Liver (tissue), 9 donors: ENCODE measurements around the gene CLDN15. TPM values are rescaled to one million over a fixed set of nuclear protein-coding genes. Genes with fewer than 3 reads are reported as not detected.
A peak's percentile ranks its signal among the peaks of the same experiment; 100 is the strongest.

ENCODE experiments used
- DNase-seq: peaks from one replicate; pipeline ENCODE4 v3.0.0-alpha.2; 2017; ENCODE audit warnings: low spot score
- H3K27ac ChIP-seq, 2 donors: one replicate each; pipeline ENCODE4 v1.7.0; 2013; ENCODE audit warnings: inconsistent platforms in 2 of 2, low read length in 2 of 2, control low read depth in 1 of 2, low read depth in 1 of 2, mild to moderate bottlenecking in 1 of 2
- H3K27me3 ChIP-seq, 4 donors: one replicate each; pipeline versions ENCODE4 v1.6.1 to v1.7.0; 2013; ENCODE audit warnings: low read length in 3 of 4, inconsistent platforms in 1 of 4, mild to moderate bottlenecking in 1 of 4, moderate library complexity in 1 of 4; ENCODE audit not compliant: control insufficient read depth in 4 of 4, insufficient read depth in 4 of 4
- H3K36me3 ChIP-seq, 4 donors: one replicate each; pipeline versions ENCODE4 v1.6.1 to v1.7.0; 2013; ENCODE audit warnings: low read length in 3 of 4, mild to moderate bottlenecking in 3 of 4, low read depth in 1 of 4, moderate library complexity in 1 of 4; ENCODE audit not compliant: control insufficient read depth in 4 of 4, insufficient read depth in 3 of 4
- H3K4me1 ChIP-seq, 4 donors: one replicate each; pipeline versions ENCODE4 v1.6.1 to v1.7.0; 2013; ENCODE audit warnings: low read length in 3 of 4, mild to moderate bottlenecking in 3 of 4, moderate library complexity in 1 of 4; ENCODE audit not compliant: control insufficient read depth in 4 of 4, insufficient read depth in 4 of 4
- H3K4me3 ChIP-seq, 3 donors: one replicate each; pipeline versions ENCODE4 v1.6.1 to v1.7.0; 2013; ENCODE audit warnings: low read length in 3 of 3, control low read depth in 1 of 3, low read depth in 1 of 3, mild to moderate bottlenecking in 1 of 3
- H3K9ac ChIP-seq, 2 donors: one replicate each; pipeline ENCODE4 v1.7.0; 2013; ENCODE audit warnings: low read length in 2 of 2, mild to moderate bottlenecking in 2 of 2, moderate library complexity in 2 of 2, control low read depth in 1 of 2, low read depth in 1 of 2
- H3K9me3 ChIP-seq, 4 donors: one replicate each; pipeline versions ENCODE4 v1.6.1 to v1.7.0; 2013; ENCODE audit warnings: low read length in 3 of 4; ENCODE audit not compliant: control insufficient read depth in 4 of 4
- ATF3 ChIP-seq: IDR thresholded peaks from 2 replicates; pipeline ENCODE4 v1.6.1; 2016; ENCODE audit warnings: antibody characterized with exemption
- FOXA1 ChIP-seq: IDR thresholded peaks from 2 replicates; pipeline ENCODE4 v1.6.1; 2016; ENCODE audit warnings: antibody characterized with exemption
- FOXA2 ChIP-seq: IDR thresholded peaks from 2 replicates; pipeline ENCODE4 v1.6.1; 2016; ENCODE audit warnings: antibody characterized with exemption
- GABPA ChIP-seq, 2 donors: IDR thresholded peaks in 1 of 2; conservative IDR thresholded peaks in 1 of 2; 2 replicates each; pipeline ENCODE4 v1.6.1; 2016; ENCODE audit warnings: antibody characterized with exemption in 2 of 2, mild to moderate bottlenecking in 1 of 2, moderate library complexity in 1 of 2
- HNF4A ChIP-seq, 2 donors: conservative IDR thresholded peaks; 2 replicates each; pipeline ENCODE4 v1.6.1; 2016; ENCODE audit warnings: antibody characterized with exemption in 2 of 2, mild to moderate bottlenecking in 2 of 2
- HNF4G ChIP-seq: IDR thresholded peaks from 2 replicates; pipeline ENCODE4 v1.6.1; 2016; ENCODE audit warnings: antibody characterized with exemption
- JUND ChIP-seq, 2 donors: IDR thresholded peaks; 2 replicates each; pipeline ENCODE4 v1.6.1; 2016; ENCODE audit warnings: antibody characterized with exemption in 2 of 2
- NR2F2 ChIP-seq: IDR thresholded peaks from 2 replicates; pipeline ENCODE4 v1.6.1; 2016; ENCODE audit warnings: antibody characterized with exemption
- RAD21 ChIP-seq, 2 donors: IDR thresholded peaks; 2 replicates each; pipeline ENCODE4 v1.6.1; 2016; ENCODE audit warnings: antibody characterized with exemption in 2 of 2, mild to moderate bottlenecking in 2 of 2
- REST ChIP-seq: IDR thresholded peaks from 2 replicates; pipeline ENCODE4 v1.6.1; 2016; ENCODE audit warnings: antibody characterized with exemption, mild to moderate bottlenecking
- RXRA ChIP-seq, 2 donors: IDR thresholded peaks; 2 replicates each; pipeline ENCODE4 v1.6.1; 2017 to 2018; ENCODE audit warnings: antibody characterized with exemption in 2 of 2, mild to moderate bottlenecking in 1 of 2
- SP1 ChIP-seq: IDR thresholded peaks from 2 replicates; pipeline ENCODE4 v1.6.1; 2018; ENCODE audit warnings: antibody characterized with exemption, mild to moderate bottlenecking
- TAF1 ChIP-seq: conservative IDR thresholded peaks from 2 replicates; pipeline ENCODE4 v1.6.1; 2016; ENCODE audit warnings: antibody characterized with exemption, mild to moderate bottlenecking
- YY1 ChIP-seq: IDR thresholded peaks from 2 replicates; pipeline ENCODE4 v1.6.1; 2016; ENCODE audit warnings: antibody characterized with exemption, mild to moderate bottlenecking
- WGBS: extraction: QIAGEN DNeasy Blood & Tissue Kit; methylation state at CpG from one replicate; pipeline ENCODE4 v1.1.7; 2013; 5-methylcytosine and 5-hydroxymethylcytosine counted together
- polyA plus RNA-seq, 2 donors: library from polyadenylated mRNA; stranded (reverse) in 1 of 2; unstranded in 1 of 2; fragments of 200-250 nt in 1 of 2; fragments of >200 nt in 1 of 2; fragmentation: Nextera tagmentation in 1 of 2; extraction: Ambion mirVana in 1 of 2; gene quantifications; one replicate each; pipeline versions ENCODE4 v1.2.1 to v1.2.3, GENCODE V29; 2013 to 2015
- total RNA-seq, 2 donors: library from RNA; depleted of rRNA; stranded (reverse); fragments of >200 nt; gene quantifications; one replicate each; pipeline ENCODE4 v1.2.3, GENCODE V29; 2014
- TF ChIP-seq, protein P1 (sequence below): IDR thresholded peaks from 2 replicates; pipeline ENCODE4 v1.6.1; 2016; ENCODE audit warnings: antibody characterized with exemption
- TF ChIP-seq, protein P2 (sequence below): fragments of 150-350 bp; IDR thresholded peaks from 2 replicates; pipeline ENCODE4 v1.5.1; 2017; ENCODE audit warnings: improper control_type of control experiment, low read depth, low read length; ENCODE audit not compliant: missing input control
- TF ChIP-seq, protein P3 (sequence below): IDR thresholded peaks from 2 replicates; pipeline ENCODE4 v1.6.1; 2016; ENCODE audit warnings: antibody characterized with exemption
- donor health status: healthy.
- donor health status: healthy.
- donor health status: healthy.
- donor health status: healthy.
- donor health status: healthy.

Gene CLDN15
- total and polyA plus RNA-seq, 4 donors = 3.7 to 12.4 (median 4.6) TPM

DNA sequence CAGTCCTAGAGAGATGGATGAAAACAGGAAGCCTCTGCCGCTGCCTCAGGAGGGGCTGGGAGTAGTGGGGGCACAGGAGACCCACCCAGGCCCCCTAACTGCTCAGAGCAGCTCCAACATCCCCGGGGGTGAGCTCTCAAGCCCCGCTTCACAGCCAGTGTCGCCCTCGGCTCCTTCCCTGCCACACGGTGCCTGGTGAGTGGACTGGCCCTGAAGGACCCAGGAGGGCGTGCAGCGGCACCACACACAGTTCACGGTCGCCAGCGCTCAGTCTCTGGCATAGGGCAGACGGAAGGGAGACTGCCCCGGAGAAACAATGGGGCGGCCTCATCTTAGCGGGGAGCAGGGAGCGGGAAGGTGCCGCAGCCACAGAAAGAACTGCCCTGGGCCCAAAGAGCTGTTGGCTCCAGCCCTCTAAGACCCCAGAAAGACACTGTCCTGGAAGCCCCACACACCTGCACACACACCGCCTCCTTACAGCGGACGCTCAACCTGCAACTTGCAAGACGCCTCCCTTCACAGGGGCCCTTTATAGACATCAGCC, 1.2 kb downstream of the CLDN15 start (continued):
- no peak for TF ChIP-seq REST
- TF ChIP-seq, protein P1, sequence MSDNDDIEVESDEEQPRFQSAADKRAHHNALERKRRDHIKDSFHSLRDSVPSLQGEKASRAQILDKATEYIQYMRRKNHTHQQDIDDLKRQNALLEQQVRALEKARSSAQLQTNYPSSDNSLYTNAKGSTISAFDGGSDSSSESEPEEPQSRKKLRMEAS = no peak

DNA sequence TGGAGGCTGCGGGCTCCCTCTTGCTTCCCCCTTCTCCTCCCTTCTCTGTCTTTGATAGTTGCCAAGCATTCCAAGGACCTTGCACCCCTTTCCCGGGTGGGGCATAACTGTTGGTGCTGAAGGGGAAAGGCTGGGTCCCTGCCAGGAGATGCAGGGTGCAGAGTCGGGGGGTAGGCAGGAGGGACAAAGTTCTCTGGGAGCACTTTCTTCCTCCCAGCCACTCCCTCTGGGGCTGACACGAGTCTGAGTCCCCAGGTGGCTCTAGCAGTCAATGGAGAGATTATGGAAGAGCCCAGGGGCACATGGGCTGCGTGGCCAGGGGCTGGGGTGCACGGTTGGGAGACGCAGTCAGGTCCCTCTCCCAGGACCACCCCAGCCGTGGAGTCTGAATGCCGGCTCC, 2.1 kb downstream of the CLDN15 start:
- Histone ChIP-seq H3K4me1 (peaks cover 21 to 55% (median 35%) of the 10 kb centered on the region in 4 donors), H3K27me3 (no peaks in the 10 kb centered on the region), H3K36me3 (peaks cover 0 to 5% (median 2%) of the 10 kb centered on the region in 4 donors), H3K9me3 (no peaks in the 10 kb centered on the region), H3K9ac (no peak overlapping the region), H3K27ac (no peak overlapping the region), H3K4me3 (no peak overlapping the region)
- DNase-seq = no peak
- TF ChIP-seq FOXA2 = no peak
- WGBS = 71% methylated on average over 9 of the region's 9 CpGs

GRCh38 chr7:101235050-101235449, 2.6 kb downstream of the CLDN15 start:
- no peak overlapping the region for H3K27ac ChIP-seq
- H3K36me3 ChIP-seq = peaks cover 0 to 3% (median 0%) of the 10 kb centered on the region in 4 donors
- peaks cover 21 to 55% (median 37%) of the 10 kb centered on the region in 4 donors for H3K4me1 ChIP-seq
- no peak for TF ChIP-seq HNF4A (conservative IDR thresholded peaks at IDR 0.05)
- TF ChIP-seq RAD21 (IDR thresholded peaks at IDR 0.05) = peak; percentile 16 to 64
- H3K27me3 ChIP-seq = no peaks in the 10 kb centered on the region
- no peak overlapping the region for H3K4me3 ChIP-seq
- DNase-seq = peak; percentile 63
- H3K9me3 ChIP-seq = no peaks in the 10 kb centered on the region
- WGBS = 71% methylated on average over 11 of the region's 11 CpGs
- H3K9ac ChIP-seq = no peak overlapping the region

- H3K4me1 ChIP-seq = peaks cover 21 to 52% (median 37%) of the 10 kb centered on the region in 4 donors
- no peak overlapping the region for H3K4me3 ChIP-seq
- H3K9me3 ChIP-seq = no peaks in the 10 kb centered on the region
- H3K27ac ChIP-seq = no peak overlapping the region
- no peak for DNase-seq
- 88% methylated on average over 5 of the region's 5 CpGs for WGBS
- H3K36me3 ChIP-seq = peaks cover 0 to 3% (median 0%) of the 10 kb centered on the region in 4 donors
- no peak overlapping the region for H3K9ac ChIP-seq
- TF ChIP-seq HNF4G (no peak), RAD21 (IDR thresholded peaks at IDR 0.05) (no peak), FOXA1 (no peak), NR2F2 (no peak), YY1 (no peak), TAF1 (no peak), ATF3 (no peak), RXRA (IDR thresholded peaks at IDR 0.05) (no peak), SP1 (no peak), JUND (IDR thresholded peaks at IDR 0.05) (no peak), GABPA (IDR thresholded peaks at IDR 0.05 in 1 of 2, conservative IDR thresholded peaks at IDR 0.05 in 1 of 2) (no peak)
- TF ChIP-seq, protein P2, sequence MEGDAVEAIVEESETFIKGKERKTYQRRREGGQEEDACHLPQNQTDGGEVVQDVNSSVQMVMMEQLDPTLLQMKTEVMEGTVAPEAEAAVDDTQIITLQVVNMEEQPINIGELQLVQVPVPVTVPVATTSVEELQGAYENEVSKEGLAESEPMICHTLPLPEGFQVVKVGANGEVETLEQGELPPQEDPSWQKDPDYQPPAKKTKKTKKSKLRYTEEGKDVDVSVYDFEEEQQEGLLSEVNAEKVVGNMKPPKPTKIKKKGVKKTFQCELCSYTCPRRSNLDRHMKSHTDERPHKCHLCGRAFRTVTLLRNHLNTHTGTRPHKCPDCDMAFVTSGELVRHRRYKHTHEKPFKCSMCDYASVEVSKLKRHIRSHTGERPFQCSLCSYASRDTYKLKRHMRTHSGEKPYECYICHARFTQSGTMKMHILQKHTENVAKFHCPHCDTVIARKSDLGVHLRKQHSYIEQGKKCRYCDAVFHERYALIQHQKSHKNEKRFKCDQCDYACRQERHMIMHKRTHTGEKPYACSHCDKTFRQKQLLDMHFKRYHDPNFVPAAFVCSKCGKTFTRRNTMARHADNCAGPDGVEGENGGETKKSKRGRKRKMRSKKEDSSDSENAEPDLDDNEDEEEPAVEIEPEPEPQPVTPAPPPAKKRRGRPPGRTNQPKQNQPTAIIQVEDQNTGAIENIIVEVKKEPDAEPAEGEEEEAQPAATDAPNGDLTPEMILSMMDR = no peak
- TF ChIP-seq, protein P3, sequence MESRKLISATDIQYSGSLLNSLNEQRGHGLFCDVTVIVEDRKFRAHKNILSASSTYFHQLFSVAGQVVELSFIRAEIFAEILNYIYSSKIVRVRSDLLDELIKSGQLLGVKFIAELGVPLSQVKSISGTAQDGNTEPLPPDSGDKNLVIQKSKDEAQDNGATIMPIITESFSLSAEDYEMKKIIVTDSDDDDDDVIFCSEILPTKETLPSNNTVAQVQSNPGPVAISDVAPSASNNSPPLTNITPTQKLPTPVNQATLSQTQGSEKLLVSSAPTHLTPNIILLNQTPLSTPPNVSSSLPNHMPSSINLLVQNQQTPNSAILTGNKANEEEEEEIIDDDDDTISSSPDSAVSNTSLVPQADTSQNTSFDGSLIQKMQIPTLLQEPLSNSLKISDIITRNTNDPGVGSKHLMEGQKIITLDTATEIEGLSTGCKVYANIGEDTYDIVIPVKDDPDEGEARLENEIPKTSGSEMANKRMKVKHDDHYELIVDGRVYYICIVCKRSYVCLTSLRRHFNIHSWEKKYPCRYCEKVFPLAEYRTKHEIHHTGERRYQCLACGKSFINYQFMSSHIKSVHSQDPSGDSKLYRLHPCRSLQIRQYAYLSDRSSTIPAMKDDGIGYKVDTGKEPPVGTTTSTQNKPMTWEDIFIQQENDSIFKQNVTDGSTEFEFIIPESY = no peak
- H3K27me3 ChIP-seq = no peaks in the 10 kb centered on the region
Observed at GRCh38 chr7:101234636-101235035, 3.0 kb downstream of the CLDN15 start.
